ENCODE measurements around the gene CFAP300. TPM values are rescaled to one million over a fixed set of nuclear protein-coding genes. Genes with fewer than 3 reads are reported as not detected.
A peak's percentile ranks its signal among the peaks of the same experiment; 100 is the strongest.

Gene CFAP300
- total RNA-seq, 1 donor from 2014 or later, result 2.9 TPM

GRCh38 chr11:102007567-102008437 is 39.4 kb upstream of the CFAP300 start:
- H3K4me1 Mint-ChIP-seq, result peaks cover 21% of the 10 kb centered on the region
- DNase-seq (ENCODE audit: low spot score in 2 of 2, unreplicated experiment in 2 of 2), result no peak

GRCh38 chr11:102010776-102011494 is 36.3 kb upstream of the CFAP300 start:
- H3K27me3 Mint-ChIP-seq (ENCODE audit: low read depth), result no peaks in the 10 kb centered on the region
- no peak for TF ChIP-seq CTCF (IDR thresholded peaks at IDR 0.05; ENCODE audit: unreplicated experiment)
- H3K36me3 Mint-ChIP-seq, result no peaks in the 10 kb centered on the region
- DNase-seq (ENCODE audit: low spot score in 2 of 2, unreplicated experiment in 2 of 2), result peak; percentile 34 to 69
- H3K9me3 Mint-ChIP-seq, result no peaks in the 10 kb centered on the region
- peak overlapping the region; percentile 75 for H3K27ac Mint-ChIP-seq
- H3K4me1 Mint-ChIP-seq, result peaks cover 26% of the 10 kb centered on the region
- no peak overlapping the region for H3K4me3 Mint-ChIP-seq

More at GRCh38 chr11:102007567-102008437, 39.4 kb upstream of the CFAP300 start:
- Mint-ChIP-seq H3K9me3 (no peaks in the 10 kb centered on the region), H3K27me3 (ENCODE audit: low read depth) (no peaks in the 10 kb centered on the region), H3K36me3 (no peaks in the 10 kb centered on the region), H3K27ac (no peak overlapping the region), H3K4me3 (no peak overlapping the region)
- peak; percentile 83 for TF ChIP-seq CTCF (IDR thresholded peaks at IDR 0.05; ENCODE audit: unreplicated experiment)

GRCh38 chr11:102012946-102013345 is 34.3 kb upstream of the CFAP300 start:
- Mint-ChIP-seq H3K27ac (no peak overlapping the region), H3K9me3 (no peaks in the 10 kb centered on the region), H3K27me3 (ENCODE audit: low read depth) (no peaks in the 10 kb centered on the region), H3K4me1 (peaks cover 24% of the 10 kb centered on the region), H3K4me3 (no peak overlapping the region), H3K36me3 (no peaks in the 10 kb centered on the region)
- no peak for TF ChIP-seq CTCF (IDR thresholded peaks at IDR 0.05; ENCODE audit: unreplicated experiment)
- no peak for DNase-seq (ENCODE audit: low spot score in 2 of 2, unreplicated experiment in 2 of 2)

- TF ChIP-seq CTCF (IDR thresholded peaks at IDR 0.05; ENCODE audit: unreplicated experiment), result no peak
- Mint-ChIP-seq H3K36me3 (no peaks in the 10 kb centered on the region), H3K4me1 (peaks cover 23% of the 10 kb centered on the region), H3K4me3 (no peak overlapping the region), H3K27me3 (ENCODE audit: low read depth) (no peaks in the 10 kb centered on the region), H3K27ac (no peak overlapping the region), H3K9me3 (no peaks in the 10 kb centered on the region)
- DNase-seq (ENCODE audit: low spot score in 2 of 2, unreplicated experiment in 2 of 2), result no peak
Measured at GRCh38 chr11:102014756-102015155, 32.5 kb upstream of the CFAP300 start.

GRCh38 chr11:102017026-102017425 is 30.2 kb upstream of the CFAP300 start:
- Mint-ChIP-seq H3K4me1 (peaks cover 5% of the 10 kb centered on the region), H3K9me3 (no peaks in the 10 kb centered on the region), H3K36me3 (no peaks in the 10 kb centered on the region), H3K27me3 (ENCODE audit: low read depth) (no peaks in the 10 kb centered on the region), H3K4me3 (no peak overlapping the region), H3K27ac (no peak overlapping the region)
- no peak for DNase-seq (ENCODE audit: low spot score in 2 of 2, unreplicated experiment in 2 of 2)
- TF ChIP-seq CTCF (IDR thresholded peaks at IDR 0.05; ENCODE audit: unreplicated experiment), result no peak

All from mesothelial cell of epicardium (in vitro differentiated cells).